Hematopoietic multipotent progenitor cell treated with erythropoietin and hydrocortisone succinate and interleukin-3 and kit ligand, for 4 days (in vitro differentiated cells): ENCODE results near the gene C1orf105.
"Not testable (repeated sequence)": the region's sequence is repeated elsewhere in the genome, so short reads cannot be mapped to it uniquely, and the experiment has no call there.

ENCODE experiments used
- DNase-seq: peaks from one replicate; pipeline ENCODE4 v3.0.0-alpha.2; 2015

Gene C1orf105

DNA sequence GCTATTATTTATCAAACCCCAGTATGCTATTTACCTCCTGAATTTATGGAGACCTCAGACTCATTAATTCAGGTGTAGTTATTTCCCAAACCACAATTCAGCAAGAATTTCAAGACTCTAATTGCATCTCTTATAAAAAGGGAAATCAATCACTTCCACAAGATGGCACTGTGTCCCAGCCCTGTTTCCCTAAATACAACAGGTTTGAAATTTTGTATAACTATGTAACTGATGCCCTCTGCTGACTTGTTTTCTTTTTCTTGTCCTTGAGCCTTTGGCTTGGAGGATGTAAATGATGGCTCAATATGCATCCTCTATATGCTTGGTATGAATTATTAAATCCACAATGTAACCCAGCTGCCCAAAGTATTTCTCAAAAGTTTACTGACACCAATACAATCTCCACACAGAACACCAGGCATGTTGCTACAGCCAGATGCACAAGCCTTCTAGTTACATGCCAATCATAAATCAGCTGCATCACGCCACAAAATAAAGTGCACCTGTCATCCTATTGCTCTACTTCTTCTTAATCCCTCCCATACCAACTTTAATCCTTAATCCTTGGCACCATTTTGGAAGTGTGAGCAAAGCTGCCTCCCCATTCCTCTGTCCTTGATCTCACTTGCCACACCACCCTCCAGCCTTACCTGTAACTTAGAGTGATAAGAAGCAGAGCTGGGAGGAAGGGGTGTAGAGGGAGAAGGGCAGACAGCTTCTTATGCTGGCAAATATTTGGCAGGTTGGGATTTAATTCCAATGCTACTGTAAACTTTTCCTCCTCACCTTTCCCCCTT lies 9.0 kb downstream of the C1orf105 start:
- DNase-seq, result peak; percentile 90

DNA sequence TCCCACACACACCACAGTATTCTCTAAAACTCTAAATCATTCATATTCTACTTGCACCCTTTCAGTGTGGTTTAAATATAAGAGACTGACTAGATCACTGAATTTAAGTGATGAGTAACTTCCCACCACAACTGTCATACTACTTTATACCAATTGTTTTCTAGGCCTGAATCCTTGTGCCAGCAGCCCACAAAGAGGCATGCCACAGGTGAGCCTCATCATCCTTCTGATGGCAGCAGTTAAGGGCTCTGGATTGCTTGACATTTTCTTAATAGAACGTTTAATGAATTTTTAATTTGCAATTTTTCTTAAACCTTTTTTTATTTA lies 9.6 kb downstream of the C1orf105 start:
- no peak for DNase-seq

DNA sequence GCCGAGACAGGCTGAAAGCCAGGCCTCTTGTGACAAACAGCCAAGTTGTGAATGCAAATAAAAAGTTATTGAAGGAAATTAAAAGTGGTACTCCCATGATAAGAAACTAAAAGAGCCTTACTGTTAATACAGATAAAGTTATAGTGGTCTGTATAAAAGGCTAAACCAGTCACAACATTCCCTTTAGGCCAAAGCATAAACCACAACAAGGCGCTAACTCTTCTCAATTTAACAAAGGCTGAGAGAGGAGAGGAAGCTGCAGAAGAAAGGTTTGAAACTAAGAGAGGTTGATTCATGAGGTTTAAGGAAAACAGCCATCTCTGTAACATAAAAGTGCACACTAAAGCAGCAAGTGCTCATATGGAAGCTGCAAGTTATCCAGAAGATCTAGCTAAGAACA lies 10.7 kb downstream of the C1orf105 start:
- peak; percentile 67 for DNase-seq

DNA sequence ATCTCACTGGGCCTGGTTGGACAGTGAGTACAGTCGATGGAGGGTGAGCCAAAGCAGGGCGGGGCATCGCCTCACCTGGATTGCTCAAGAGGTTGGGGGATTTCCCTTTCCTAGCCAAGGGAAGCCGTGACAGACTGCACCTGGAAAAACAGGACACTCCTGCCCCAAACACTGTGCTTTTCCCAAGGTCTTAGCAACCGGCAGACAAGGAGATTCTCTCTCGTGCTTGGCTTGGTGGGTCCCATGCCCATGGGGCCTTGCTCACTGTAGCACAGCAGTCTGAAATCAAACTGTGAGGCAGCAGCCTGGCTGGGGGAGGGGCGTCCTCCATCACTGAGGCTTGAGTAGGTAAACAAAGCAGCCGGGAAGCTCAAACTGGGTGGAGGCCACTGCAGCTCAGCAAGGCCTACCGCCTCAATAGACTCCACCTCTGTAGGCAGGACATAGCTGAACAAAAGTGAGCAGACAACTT lies 11.3 kb downstream of the C1orf105 start:
- peak; percentile 28 for DNase-seq

DNA sequence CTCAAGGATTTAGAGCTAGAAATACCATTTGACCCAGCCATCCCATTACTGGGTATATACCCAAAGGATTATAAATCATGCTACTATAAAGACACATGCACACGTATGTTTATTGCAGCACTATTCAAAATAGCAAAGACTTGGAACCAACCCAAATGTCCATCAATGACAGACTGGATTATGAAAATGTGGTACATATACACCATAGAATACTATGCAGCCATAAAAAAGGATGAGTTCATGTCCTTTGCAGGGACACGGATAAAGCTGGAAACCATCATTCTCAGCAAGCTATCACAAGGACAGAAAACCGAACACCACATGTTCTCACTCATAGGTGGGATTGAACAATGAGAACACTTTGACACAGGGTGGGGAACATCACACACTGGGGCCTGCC lies 16.7 kb downstream of the C1orf105 start:
- DNase-seq, result not testable (repeated sequence)

DNA sequence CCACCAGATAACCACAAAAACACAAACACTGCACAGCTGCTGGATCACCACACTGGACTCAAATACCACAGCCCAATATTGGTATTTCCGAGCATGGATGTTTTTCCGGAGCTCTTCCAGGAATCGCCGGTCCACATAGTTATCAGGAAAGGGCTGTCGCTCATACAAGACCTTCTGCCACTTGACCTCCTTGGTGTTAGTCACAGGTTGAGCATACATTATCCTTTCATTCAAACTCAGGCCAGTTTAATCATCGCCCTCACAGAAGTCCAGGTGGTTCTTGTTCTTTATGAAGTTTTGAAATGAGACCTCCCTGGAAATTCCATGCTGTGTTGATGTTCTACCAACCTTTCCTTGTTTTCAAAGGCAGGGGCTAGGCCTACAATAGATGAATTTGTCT lies 21.9 kb downstream of the C1orf105 start:
- DNase-seq, result no peak

DNA sequence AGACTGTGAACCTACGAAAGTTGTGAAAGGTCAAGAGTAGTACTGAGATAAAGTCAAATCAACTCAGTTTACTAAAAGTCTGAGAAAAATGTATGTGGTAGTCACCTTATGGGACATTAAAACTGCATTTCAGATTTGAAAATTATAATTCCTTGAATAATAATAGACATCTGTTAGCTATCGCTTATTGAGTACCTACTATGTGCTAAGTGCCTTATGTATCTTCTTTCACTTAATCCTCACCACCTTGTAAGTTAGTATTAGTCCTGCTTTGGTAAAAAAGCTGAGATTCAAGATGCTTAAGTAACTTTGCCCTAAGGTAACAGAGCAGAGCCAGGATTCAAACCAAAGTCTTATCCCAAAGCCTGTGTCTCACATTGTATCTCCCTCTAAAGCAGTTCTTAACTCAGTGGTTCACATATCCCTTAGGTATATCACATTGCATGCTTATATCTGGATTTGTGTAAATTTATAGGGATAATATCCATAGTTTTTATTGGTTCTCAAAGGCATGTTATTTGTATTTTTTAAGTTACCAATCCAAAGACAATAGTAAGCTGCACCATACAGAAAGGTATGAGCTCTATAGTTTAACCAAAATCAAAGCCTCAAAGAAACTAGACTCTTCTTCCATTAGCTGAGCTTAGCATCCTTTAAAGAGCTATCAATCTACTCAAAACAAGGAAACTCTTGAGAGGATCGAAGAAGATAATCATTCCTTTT lies 22.5 kb downstream of the C1orf105 start:
- no peak for DNase-seq

DNA sequence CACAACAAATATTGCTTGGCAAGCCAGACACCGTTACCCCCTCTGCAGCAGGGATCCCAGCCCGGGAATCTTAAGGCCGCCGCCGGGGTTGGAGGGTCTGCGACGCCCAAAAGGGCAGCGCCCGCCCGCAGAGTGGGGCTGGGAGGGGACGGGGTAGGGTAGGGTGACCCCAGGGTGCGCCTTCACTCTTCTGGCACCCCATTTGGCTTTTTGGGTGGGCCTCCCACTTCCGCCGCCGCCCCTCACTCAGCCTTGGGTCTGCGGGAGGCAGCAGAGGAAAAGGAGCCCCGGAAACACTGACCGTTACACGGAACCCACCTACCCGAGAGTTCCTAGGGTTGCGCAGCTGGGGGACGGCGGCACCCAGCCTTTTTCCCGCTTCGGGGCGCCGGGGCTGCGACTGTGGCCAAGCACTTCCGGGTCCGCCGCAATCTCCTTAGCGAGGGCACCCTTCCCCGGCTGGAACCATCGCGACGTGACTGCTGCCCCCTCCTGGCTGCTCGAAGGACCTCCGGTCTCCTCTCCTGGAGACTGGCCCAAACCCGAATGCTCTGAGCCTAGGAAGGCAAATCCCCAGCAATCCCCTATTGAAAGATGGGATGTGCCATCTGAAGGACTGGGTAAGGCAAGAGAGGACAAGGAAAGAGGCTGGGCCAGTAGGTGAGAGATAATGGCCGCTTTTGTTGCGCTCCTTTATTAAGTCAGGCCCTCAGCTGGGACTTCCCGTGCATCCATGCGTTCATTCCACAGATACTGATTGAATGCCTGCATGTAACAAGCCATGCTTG lies 23.4 kb downstream of the C1orf105 start, which contains the start of gene PIGC:
Gene PIGC (minus strand): TSS at position 404 of the 788 bp plus-strand sequence. CDS start 1,447 bp downstream, outside the sequence.
- DNase-seq, result peak; percentile 97

DNA sequence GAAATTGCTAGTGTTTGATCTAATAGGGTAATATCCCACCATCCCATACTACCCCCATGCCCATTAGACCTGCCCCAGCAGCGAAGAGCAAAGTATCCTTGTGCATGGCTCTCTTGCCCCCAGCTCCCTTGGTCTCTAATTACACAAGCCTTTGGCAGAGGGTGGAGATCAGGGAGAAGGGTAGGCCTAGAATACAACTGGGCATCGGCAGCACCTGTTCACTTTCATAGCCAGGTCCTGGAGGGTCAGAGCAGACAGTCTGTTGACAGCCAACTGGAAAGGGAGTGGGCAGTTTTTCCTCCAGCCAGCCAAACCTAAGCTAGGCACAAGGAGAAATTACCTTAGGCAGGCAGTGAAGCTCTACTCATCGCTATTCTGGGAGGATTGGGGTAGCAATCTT lies 26.1 kb downstream of the C1orf105 start:
- DNase-seq, result no peak

DNA sequence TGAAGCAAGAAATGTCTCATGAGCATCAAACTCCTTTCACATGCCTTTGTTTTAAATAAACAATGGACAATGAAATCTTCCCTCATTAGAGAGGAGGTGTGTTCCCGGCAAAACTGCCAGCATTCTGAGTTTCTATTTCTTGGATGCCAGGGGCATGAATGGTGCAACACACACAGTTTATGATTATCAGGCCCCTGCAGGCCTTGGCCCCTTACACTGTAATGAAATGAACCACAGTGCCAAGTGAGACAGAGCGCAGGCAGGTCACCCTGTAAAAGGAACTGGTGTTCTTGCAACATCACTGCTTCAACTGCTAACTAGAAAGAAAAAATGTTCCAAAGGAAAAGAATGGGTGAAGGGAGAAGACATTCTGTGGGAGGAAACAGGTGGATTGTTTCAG lies 27.2 kb downstream of the C1orf105 start:
- peak; percentile 74 for DNase-seq

DNA sequence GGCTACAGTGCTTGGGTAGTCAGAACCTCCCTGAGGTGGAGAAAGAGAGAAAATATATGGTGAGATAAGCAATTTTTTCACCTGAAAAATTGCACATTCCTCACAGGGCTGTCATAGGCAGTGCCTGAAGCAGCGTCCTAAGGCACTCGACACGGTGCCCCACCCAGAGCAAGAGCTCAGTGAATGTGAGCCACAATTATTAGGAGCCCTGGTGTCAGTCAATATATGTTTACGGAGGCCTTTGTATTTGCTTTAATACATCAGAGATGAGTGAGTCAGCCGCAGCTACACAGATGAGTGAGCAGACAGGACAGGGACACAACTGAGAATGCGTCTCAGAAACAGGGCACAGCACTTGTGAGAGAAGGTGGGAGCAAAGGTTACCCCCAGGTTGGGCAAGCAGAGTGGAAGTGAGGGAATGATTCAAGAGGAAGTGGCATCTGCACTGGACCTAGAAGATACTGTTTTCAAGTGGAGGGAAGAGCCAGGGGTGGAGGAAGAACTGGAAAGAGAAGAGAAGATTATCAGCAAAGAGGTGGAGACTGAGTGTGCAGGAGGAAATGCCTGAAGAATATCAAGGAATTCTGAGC lies 28.6 kb downstream of the C1orf105 start:
- peak; percentile 25 for DNase-seq

DNA sequence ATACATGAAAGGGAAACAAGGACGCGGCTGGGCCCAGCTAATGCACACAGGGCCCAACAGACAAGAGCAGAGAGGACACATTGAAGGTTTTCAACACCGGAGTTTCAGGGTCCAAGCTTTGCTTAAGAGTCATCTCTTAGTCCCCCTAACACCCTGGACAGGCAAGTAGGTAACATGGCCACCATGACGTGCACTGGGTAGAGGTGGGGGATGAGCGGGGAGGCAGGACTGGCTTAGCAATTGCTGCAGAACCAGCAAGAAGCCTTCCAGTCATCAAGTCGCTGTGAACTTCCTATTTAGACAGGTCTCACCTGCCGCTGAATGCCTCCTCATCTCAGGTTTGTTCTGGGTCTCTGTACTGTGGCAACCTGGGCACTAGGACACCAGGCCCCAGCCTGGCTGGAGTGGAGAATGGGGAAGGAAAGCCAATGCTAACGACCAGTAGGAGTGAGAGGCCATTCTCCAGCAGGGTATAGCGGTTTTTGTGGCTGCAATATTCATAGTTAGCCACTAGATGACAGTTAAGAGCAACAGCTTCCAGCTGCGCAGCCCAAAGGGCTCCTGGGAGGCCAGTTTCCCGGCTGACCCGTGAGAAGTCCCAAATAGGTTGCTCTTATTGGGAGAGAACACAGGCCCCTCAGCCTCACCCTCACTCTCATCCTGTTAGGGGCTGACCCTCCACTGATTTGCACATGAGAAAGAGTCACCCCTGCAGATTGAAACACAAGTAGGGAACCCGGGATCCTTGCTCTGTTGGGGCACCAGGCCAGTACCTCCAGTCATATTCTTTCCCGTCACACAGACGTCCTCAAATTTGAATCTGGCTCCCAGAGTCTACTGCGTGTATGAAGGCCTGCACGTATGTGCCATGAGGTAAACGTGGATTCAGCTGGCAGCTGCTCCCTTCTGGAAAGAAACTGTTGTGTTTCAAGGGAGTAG lies 29.4 kb downstream of the C1orf105 start:
- DNase-seq, result peak; percentile 91

DNA sequence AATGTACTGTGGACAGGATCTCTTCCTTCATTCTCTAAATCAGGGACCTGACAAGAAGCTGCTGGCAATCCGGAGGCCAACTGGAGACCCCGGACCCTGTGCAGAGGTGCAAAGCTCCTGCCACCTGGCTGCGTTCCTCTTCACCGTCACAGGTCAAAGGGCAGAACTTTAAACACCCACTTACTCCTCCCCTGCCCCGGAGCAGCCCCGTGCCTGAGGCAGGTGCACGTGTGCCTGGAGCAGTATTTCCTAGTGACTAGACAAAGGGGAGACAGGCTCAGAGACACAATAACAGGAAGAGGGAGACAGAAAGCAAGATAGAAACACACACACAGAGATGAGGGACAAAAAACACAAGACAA lies 30.0 kb downstream of the C1orf105 start:
- DNase-seq, result no peak

DNA sequence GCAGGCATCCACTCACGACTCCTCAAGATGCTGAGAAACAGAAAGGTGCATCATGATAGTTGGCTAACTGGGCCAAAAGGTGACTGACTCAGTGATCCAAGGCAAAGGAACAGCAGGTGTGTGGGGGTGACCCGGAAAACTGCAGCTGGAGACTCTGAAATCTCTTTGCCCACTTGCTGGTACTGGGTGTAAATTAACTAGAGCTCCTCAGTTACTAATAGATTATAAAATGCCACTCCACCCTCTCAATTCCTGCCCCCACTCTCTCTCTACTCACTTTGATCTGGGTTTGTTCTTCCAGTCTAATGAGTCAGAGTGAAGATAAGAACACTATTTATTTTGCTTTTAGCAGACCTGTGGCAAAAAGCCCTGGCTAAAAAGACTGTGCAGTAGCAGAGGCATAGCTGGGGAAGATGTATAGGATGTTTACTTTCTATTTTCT lies 30.5 kb downstream of the C1orf105 start:
- DNase-seq, result peak; percentile 86

DNA sequence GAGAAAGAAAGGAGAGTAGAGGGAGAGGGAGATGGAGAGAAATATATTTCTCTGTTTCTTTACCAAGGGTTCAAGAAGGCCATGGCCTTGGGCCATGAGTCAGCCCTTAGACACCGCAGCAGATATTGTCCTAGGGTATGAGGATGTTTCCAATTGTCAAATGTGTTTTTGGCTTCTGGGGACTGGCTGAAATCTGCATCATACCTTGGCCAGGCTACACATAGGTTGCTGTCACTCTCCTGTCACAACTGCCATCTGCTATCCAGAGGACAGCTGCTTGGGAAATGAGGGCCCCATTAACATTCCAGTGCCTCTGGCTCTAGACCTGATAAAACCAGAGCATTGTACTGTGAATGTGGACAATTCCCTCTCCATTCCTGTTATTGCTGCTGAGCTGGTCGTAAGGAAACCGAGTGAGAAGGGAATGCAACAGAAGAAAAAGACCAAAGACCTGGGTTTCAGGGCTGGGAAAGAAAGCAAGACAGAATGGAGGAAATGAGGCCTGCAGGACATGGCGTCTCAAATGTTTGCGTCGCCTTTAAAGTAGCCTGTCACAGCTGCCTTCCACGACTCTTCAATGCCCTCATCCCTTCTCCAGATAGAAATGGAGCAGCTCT lies 32.2 kb downstream of the C1orf105 start:
- no peak for DNase-seq

DNA sequence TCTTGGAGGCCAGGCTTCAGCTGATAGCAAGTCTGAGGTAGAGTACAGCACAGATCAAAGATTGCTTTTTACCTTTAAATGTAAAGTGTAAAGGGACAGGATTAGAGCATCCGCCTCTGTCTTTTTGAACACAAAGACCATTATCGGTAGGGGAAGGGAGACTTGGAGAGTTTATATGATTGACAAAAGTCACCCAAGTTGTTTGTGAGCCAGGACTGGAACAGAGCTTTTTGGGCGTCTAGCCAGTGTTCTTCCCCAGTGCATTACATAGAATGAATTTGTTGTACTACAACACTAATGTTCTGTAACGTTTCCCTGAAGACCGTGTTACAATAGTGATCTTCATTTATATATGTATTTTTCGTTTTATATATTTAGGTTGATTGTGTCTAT lies 32.7 kb downstream of the C1orf105 start:
- no peak for DNase-seq

DNA sequence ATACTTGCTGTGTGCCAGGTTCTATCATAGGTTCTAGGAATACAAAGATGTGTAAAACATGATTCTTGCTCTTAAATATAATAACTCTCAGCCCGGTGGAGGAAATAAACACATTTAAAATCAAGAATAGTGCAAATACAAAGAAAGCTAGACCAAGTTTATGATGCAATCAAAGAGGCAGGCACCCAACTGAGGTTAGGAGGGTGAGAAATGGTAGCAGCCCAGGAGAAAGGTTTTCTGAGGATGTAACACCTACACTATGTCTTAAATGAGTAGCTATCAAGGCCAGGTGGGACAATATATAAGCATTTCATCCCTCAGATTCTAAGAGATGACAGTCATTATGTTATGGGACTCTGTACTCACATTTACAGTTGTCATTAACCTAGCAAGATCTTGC lies 33.1 kb downstream of the C1orf105 start:
- DNase-seq, result no peak

DNA sequence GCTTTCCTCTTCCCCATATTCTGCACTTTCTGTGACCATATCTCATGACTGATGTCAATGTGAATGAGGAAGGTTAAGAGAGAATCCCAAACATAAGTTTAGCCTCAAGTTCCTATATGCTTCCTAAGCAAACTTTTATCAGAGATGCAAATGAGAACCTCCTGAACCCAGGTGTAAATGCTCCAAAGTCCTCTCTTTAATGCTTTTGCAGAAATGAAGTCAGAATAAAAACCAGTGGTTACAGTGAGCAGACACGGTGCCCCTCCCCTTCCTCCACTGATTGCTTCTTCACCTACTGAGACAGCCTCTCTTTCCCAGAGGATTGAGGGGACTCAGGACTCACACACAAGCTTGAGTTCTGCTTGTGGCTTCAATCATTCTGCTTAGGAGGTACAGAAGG lies 35.0 kb downstream of the C1orf105 start:
- no peak for DNase-seq

DNA sequence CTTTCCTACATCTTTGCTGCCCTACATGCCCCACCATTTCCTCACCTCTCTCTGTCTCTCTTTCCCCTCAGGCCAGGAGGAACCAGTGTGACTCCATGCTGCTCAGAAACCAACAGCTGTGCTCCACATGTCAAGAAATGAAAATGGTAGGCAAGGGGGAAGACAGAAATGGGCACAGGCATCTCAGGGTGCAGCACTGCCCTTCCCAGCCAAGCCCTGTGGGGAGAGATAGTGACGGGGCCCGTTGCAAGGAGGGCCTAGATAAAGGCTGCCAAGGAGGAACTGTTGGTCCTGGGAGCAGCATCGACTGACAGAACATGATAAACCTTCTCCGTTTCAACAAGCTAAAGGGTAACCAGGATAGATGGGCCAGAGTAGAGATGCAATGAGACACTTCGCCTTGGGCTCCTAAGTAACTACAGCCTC lies 35.9 kb downstream of the C1orf105 start:
- peak; percentile 97 for DNase-seq

DNA sequence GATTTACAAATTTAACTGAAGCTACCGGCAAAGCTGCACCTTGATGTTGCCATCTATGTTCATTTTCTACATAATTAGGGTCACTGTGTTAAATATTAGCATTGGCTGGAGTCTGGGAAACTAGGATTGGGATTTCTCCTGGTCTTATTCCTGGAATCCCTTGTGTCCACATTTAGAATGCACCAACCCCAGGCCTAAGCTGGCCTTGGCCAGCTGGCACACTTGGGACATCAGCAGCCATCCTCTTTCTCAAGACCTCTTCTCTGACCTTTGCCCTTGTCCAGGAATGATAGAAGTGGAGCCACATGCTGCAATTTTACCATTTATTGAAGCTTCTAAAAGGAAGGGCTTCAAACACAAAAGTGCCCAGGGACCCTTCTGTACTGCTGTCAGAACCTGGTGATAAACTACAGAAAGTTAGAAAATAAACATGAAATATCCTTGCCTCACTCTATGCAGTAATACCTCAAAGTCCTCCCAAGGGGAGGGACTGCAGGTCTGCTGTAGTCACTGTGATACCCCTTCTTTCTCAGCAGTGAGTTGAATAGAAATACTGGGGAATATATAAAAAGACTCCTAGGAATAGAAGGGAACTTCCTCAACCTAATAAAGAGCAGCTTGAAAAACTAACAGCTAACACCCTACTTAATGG lies 37.1 kb downstream of the C1orf105 start:
- DNase-seq, result no peak

DNA sequence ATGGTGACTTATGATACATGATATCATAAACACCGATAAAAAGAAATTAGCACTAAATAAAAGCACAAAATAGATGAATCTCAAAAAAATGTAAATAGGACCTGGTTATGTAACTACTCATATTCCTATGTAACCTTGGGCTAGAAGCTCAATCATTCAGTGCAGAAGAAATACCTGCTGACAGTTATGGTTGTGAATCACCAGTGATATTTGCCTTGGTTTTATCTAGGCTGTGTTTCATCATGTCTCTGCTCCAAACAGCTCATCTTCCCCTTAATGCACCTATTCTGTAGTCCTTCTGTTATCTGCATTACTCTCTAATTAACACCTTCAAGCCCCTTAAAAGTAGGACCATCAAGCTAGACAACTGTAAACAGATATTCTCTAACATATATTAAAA lies 39.7 kb downstream of the C1orf105 start:
- DNase-seq, result no peak
